ENCODE results near the gene KRT83.

KRT83 gene

DNA sequence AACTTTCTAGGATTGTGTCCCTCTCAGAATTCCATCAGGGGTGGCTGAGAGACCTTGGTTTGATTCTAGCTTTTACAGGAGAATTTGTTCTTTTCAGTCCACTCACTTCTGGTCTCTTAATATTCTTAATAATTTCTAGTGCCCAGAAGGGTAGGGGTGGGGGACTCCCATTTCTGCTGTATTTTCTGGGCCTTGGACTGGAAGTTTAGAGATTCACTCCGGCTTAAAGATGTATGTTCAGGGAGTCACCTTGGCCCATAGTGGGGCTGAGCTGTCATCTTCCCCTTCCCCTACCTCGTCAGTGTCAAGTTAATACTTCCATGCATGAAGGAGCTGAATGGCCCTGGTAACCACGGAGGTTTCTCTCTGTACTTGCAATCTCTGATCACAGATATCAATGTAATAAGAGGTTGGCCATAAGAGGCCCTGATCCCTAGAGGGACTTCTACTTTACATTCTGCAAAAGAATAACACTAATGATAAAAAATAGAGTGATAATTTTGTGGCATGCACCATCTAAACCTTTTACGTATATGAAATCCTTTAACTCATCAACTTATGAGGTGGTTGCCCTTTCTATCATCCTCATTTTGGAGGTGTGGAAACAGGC is 36.5 kb downstream of the KRT83 start:
- no peak for DNase-seq

DNA sequence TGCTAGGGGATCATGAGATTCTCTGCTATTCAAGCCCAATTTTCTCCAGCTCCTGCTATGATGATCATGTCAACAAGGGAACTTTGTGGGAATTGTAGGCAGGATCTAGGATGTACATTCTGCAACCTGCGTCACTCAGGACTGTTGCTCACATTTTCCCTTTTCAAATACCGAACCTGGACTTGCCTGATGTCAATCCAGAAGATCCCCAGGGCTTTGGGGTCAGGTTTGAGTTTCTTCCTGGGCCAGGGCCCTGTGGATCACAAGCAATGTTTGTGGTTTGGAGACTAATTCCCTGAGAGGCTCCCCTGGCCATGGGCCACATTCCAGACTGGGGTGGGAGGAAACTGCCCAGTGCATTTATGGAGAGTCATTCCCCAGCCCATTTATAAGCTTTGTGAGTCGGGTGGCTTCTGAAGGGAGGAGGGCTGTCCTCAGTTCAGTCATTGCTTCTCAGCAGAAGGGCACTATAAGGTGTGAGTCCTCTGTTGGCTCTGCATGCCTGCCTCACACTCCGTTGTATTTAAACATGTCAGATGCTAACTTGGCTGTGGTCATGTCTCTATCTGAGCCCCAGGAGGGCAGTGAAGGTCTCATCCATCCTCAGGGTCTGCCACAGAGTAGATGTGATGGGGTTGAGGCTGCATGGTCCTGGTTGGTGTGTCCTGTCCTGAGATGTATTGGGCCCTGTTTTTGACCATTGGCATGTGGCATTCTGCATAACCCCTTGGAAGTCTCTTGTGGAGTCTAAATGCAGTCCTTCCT is 40.2 kb downstream of the KRT83 start:
- peak; percentile 74 for DNase-seq

DNA sequence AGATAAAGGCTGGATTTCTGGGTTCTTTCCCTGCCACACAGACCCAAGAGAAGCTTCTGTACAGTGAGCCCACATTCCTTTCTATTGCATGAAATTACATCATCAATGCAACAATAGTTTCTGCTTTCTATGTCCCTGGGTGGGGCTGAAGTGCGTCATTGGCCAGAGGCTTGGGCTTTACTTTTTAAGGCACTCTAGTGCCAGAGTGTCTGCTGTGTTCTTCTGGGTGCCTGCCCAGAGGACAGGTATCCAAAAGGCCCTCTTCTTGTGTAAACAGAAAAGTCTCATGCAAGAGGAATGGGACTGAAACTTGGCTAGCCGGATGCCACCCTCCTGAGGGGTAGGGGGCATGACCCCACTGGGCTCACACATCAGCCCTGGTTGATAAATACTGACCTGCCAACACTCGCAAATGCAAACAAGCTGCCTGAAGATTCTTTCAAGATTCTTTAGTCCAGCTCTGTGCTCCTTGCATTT is 40.8 kb downstream of the KRT83 start:
- DNase-seq = no peak

DNA sequence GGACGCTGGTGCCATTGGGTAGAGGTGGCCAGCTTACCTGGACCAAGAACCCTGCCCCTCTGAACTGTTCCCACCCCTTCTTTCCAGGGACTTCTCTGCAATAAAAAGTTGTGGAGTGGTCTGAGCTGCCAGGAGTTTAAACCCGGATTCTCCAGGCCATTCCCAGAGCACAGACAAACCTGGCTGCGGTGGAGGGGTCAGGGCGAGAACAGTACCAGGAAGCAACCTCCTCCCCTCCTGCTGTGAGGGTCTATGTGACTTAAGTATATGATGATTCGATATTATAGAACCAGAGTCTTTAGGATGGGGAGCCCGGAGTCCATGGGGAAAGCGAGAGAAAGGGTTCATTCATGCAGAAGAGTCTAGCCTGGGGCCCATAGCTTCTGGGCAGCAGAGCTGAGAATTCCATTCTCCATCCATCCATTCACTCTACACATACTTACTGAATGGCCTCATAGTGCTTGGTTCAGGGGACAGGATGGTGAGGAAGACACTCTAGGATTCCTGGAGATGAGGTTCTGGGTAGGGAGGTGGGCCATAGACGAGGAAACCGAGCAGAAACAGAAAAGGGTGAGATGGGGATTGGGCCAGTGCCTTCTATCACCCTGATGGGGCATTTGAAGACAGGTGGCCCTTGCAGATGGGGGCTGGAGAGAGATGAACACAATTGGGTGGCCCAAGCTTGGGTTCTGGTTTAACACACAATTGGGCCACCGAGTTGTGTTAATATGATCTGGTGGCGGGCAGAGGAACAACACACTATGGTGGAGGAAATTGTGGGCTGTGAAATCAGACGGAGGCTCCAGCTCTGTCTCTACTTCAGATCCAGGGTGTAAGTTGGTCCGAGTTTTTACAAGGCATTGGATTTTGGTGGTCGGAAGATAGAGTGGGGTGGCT is 41.5 kb downstream of the KRT83 start:
- no peak for DNase-seq

DNA sequence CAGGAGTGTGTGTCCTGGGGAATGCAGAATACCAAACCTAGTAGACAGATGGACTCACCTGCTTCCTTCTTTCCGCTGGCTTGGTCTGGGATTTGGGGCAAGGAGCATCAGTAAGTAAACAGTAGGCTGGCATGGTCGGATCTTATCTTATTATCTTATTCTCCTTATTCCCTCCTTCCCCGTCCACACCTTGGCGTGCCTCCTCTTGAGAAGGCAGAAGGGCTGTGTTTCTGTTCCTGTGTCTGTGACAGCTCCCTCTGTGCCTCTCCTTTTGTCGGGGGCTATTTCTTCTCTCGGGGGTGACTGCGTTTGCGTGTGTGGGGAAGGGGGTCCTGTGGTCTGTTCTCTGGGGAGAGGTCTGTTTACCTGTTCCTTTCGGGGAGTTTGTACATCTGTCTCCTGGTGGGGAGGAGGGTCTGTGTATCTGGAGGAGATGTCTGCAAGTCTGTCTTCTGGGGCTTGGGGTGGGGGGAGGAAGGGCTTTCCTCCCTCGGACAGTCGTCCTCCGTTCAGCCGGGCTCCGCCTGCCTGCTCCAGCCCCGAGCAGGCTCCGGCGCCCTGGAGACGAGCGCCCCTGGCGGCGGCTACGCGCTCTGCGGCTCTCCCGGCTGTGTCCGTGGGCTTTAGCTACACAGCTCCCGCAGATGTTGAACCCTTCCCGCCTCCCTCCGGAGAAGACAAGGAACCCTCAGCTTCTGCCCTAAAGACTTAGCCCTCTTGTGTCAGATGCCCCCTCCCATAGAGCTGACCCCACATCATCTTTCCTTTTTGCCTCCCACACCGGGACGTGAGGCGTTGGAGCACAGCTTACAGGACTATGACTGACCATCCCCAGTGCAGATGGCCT is 42.4 kb downstream of the KRT83 start:
- DNase-seq = no peak

DNA sequence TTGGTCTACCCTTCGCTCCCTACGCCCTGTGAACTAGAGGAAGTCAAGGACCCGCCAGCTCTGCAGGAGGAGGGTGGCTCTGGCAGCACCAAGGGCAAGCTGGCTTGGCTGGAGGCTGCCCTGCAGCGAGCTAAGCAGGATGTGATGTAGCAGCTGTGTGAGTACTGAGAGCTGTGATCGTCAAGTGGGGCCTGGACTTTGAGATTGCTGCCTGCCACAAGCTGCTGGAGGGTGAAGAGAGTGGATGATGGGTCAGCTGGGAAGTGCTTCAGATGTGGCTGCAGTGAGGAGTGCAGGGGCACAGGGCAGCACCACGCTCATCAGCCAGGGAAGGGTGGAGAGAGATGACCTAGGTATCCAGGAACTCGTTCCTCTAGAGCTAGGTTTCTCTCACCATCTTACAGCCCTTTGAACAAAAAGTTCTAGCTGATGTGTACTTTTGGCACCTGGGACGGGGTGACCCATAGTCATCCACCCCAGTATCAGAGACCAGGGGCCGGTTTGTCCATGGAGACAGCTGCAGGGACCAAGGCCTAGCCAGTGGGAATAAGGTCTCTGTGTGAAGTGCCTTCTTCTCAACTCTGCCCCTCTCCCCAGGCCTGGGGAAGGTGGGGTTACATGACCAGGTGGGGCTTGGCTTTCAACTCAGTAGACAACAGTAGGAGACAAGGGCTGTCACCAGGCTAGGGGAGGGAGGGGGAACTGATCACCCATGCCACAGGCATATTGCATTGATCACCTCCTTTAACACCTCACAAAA is 43.5 kb downstream of the KRT83 start:
- no peak for DNase-seq

DNA sequence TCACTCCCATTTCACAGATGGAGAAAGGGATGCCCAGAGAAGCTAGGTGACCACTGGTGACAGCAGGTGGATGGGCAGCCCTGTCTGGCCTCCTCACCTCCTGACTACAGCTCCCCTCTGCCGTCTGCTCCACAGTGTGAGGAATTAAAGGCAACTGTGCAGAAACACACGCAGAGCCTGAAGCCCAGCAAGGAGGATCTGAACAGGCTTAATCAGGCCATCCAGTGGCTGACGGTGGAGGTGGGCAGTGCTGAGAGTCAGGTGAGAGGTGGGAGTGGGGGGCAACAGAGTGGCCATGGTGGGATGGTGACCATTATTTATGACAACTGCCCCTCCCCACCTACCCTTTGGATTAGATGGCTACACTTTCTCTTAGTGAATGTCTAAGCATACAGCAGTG is 45.5 kb downstream of the KRT83 start:
- DNase-seq = no peak

DNA sequence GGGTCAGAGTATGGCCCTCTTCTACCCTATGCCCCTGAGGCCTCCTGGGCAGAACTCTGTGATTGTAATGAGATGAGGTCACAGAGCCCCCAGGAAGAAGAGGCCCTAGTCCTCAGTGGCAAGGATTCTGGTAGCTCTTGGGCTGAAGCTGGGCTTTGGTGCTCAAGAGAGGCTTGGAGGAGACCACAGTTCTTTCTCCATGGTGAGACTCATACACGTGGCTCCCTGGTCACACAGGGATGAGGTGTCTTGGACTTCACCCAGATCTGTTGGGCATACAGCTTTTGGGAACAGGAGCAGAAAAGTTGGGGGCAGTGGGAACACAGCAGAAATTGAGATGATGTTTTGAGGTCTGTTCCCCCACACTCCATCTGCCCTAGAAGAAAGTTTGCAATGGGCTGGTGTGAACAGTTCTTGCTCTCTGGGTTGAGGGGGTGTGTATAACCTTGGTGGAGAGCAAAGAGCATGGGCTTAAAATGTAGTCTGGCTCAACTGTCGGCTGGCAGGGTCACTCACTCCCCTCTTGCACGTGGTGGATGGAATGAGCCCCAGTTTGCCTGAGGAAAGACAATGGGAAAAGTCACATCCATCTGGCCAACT is 46.6 kb downstream of the KRT83 start, which contains the start of gene KRT86:
Gene KRT86 (plus strand): TSS at position 125 of the 600 bp plus-strand sequence. CDS start 27,272 bp downstream, outside the sequence.
- no peak for DNase-seq

DNA sequence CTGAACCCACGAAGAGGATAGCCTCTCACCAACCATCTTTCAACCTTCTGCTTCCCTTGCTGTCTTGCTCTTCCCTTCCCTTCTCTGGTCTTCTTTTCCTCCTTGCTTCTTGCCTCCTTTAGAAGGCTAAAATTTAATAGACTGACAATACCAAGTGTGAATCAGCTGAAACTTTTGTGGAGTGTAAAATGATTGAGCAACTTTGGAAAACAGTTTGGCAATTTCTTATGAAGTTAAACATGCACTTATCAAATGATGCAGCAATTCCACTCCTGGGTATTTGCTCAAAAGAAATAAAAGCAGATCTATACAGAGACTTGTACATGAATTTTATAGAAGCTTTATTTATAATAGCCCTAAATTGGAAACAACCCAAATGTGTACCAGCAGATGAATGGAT is 50.0 kb downstream of the KRT83 start:
- DNase-seq = no peak

DNA sequence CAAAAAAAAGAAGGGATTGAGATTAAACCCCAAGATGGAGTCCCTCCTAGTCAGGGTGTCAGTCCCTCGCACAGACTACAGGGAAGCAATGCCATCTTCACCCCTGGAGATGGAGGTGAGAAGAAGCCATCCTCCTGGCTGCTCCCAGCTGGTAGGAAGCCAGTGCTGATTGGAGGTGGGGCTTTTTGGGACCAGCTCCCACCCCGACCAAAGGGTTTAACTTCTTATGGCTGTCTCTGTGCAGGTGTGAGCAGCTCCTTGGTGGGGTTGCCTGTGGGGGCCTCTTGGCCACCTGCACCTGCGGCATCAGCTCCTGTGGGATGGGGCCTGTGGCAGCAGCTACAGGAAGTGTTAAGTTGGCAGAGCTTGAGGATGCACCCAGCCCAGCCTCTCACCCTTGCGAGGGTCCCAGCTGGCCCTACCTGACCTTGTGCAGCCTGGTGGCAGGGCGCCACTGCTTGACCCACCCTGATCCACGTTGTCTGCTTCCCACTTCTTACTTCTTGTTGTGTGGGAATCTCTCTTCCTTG is 50.6 kb downstream of the KRT83 start:
- no peak for DNase-seq

DNA sequence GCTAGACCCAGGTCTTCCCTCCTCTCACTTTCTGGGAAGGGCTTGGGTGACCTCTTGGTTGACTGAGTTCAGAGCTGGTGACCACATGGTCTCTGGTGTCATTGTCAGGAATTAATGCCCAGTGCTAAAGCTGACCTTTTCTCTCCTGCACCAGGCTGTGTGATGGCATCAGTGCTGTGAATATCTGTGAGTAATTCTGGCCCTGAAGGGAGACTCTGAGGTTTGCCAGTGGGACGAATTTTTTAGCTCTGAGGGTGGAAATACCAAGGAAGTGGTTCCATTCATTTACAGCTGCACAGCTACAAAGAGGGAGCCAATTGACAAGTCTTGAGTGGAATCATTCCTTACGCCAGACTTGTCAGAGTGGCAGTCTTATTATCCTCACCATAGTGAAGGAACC is 53.0 kb downstream of the KRT83 start:
- no peak for DNase-seq

DNA sequence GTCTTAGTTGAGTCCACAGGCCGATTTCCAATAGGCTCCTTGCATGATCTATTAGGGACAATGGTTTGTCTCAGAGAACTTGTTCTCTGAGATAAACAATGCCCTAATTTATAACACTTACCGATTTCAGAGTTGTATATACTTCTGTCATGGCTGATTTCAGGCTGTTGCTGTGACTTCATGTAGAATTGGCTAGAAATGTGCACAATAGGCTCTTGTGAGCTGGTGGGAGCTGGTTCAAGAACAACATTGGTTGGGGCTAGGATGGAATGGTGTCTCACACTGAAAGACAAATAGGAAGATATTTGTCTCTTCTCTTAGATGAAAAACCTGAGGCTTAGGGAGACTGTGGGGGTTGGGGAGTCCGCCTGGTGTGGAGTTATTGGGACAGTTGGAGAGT is 53.5 kb downstream of the KRT83 start:
- no peak for DNase-seq

DNA sequence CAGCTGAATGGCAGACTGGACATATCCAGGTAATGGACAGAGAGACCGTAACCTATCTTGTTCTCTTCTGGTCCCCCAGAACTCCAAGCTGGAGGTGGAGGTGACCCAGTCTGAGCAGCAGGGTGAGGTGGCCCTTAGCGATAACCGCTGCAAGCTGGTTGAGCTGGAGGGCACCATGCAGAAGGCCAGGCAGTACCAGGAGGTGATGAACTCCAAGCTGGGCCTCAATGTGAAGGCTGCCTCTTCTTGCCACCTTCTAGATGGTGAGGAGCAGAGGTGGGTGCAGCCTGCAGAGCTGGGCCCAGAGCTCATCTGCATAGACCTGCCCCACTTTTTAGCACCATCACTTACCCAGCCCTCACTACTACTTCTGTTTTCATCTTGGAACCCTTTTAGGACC is 53.9 kb downstream of the KRT83 start:
- no peak for DNase-seq

DNA sequence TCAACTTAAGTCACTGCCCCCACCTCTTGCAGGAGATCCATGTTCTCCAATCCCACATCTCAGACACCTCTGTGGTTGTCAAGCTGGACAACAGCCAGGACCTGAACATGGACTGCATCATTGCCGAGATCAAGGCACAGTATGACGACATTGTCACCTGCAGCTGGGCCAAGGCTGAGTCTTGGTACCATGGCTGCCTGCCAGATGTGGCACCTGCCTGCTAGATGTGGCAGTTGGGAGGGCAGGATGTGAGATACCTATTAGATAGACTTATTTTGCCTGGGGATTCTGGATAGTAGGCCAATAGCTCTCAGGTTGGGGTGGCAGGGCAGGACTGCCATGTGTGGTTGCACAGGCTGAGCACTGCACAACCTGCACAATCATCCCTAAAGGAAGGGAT is 54.7 kb downstream of the KRT83 start:
- DNase-seq = no peak

DNA sequence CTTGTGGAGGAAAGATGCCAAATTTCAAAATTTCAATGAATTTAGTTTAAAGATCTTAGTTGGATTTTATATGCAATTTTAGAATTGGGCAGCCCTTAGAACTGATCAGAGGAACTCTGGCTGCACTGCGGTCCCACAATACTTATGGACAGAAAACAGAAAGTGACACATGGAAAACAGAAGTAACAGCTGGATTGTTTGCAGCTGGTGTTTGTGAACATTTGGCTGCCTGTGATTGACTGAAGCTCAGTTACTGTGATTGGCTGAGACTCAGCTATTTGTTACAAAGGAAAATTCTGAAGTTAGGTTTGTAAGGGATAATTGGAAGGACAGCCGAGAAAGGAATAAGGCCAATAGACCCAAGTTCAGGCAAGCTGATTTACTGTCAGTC is 56.8 kb downstream of the KRT83 start:
- DNase-seq = no peak

Data from GOT3 (cell line).